HG03175 (cell line): Measurements from ENCODE around the gene SRL.
"Not testable (repeated sequence)": the region's sequence is repeated elsewhere in the genome, so short reads cannot be mapped to it uniquely, and the experiment has no call there.

Experiments
- ATAC-seq: cut with Tn5 transposase; IDR thresholded peaks from one replicate; pipeline ENCODE4 v1.9.1; 2021; ENCODE audit warnings: mild to moderate bottlenecking, moderate library complexity; ENCODE audit not compliant: unreplicated experiment

The SRL gene

GRCh38 chr16:4169415-4169814 lies 72.5 kb downstream of the SRL start:
- no peak for ATAC-seq

GRCh38 chr16:4166821-4167220 lies 75.1 kb downstream of the SRL start:
- no peak for ATAC-seq

GRCh38 chr16:4160658-4161430 lies 81.0 kb downstream of the SRL start:
- peak; percentile 87 for ATAC-seq

- no peak for ATAC-seq
Observed at GRCh38 chr16:4159726-4160125, 82.2 kb downstream of the SRL start.

GRCh38 chr16:4158143-4159093 lies 83.5 kb downstream of the SRL start:
- ATAC-seq, result no peak

- no peak for ATAC-seq
Observed at GRCh38 chr16:4157376-4157825, 84.5 kb downstream of the SRL start.

GRCh38 chr16:4156503-4156902 lies 85.4 kb downstream of the SRL start:
- ATAC-seq, result not testable (repeated sequence)

- not testable (repeated sequence) for ATAC-seq
Observed at GRCh38 chr16:4153364-4153763, 88.5 kb downstream of the SRL start.

- ATAC-seq, result no peak
Observed at GRCh38 chr16:4152267-4152666, 89.6 kb downstream of the SRL start.

- no peak for ATAC-seq
Observed at GRCh38 chr16:4147236-4147635, 94.6 kb downstream of the SRL start.

GRCh38 chr16:4142268-4142667 lies 99.6 kb downstream of the SRL start:
- peak; percentile 78 for ATAC-seq

GRCh38 chr16:4141604-4142003 lies 100.3 kb downstream of the SRL start:
- ATAC-seq, result no peak

GRCh38 chr16:4140652-4141051 lies 101.2 kb downstream of the SRL start:
- ATAC-seq, result no peak

GRCh38 chr16:4139968-4140367 lies 101.9 kb downstream of the SRL start:
- ATAC-seq, result no peak
